Kidney (tissue), 14 donors: Measurements from ENCODE around the gene OR11G2. TPM values are rescaled to one million over a fixed set of nuclear protein-coding genes. Genes with fewer than 3 reads are reported as not detected.
"Not testable (repeated sequence)": the region's sequence is repeated elsewhere in the genome, so short reads cannot be mapped to it uniquely, and the experiment has no call there.

Source experiments
- DNase-seq, 5 donors: peaks; one replicate each; pipeline ENCODE4 v3.0.0-alpha.2; 2013 to 2020
- FAIRE-seq: peaks from 2 replicates; lab custom pipeline; 2012; peaks lifted over from hg19 to GRCh38; lab: Jason Lieb, UNC
- H3K27ac ChIP-seq, 2 donors: one replicate each; pipeline ENCODE4 v1.7.0; 2013; ENCODE audit warnings: low read depth in 2 of 2, low read length in 2 of 2, inconsistent platforms in 1 of 2
- H3K27me3 ChIP-seq: one replicate; pipeline ENCODE4 v1.7.1; 2013; ENCODE audit warnings: low read length, inconsistent platforms; ENCODE audit not compliant: control insufficient read depth, insufficient read depth
- H3K36me3 ChIP-seq, 3 donors: one replicate each; pipeline versions ENCODE4 v1.7.0 to v1.7.1; 2013; ENCODE audit warnings: low read length in 3 of 3, control low read depth in 1 of 3, inconsistent platforms in 1 of 3; ENCODE audit not compliant: insufficient read depth in 3 of 3, control insufficient read depth in 2 of 3
- H3K4me1 ChIP-seq, 3 donors: one replicate each; pipeline versions ENCODE4 v1.7.0 to v1.7.1; 2013; ENCODE audit warnings: low read length in 3 of 3, inconsistent platforms in 1 of 3, low read depth in 1 of 3; ENCODE audit not compliant: control insufficient read depth in 2 of 3, insufficient read depth in 2 of 3
- H3K4me3 ChIP-seq, 3 donors: one replicate each; pipeline versions ENCODE4 v1.7.0 to v1.8.1; 2013; ENCODE audit warnings: low read length in 3 of 3, control low read depth in 1 of 3, inconsistent platforms in 1 of 3
- H3K9ac ChIP-seq, 3 donors: one replicate each; pipeline versions ENCODE4 v1.7.0 to v1.7.1; 2013; ENCODE audit warnings: low read length in 3 of 3, control low read depth in 1 of 3, inconsistent platforms in 1 of 3
- H3K9me3 ChIP-seq, 3 donors: one replicate each; pipeline versions ENCODE4 v1.7.0 to v1.7.1; 2013; ENCODE audit warnings: low read length in 3 of 3, control low read depth in 1 of 3, inconsistent platforms in 1 of 3; ENCODE audit not compliant: control insufficient read depth in 2 of 3, insufficient read depth in 1 of 3
- CTCF ChIP-seq: IDR thresholded peaks from 3 replicates; pipeline ENCODE4 v1.5.1; 2012; ENCODE audit warnings: mild to moderate bottlenecking, moderate library complexity, borderline replicate concordance; ENCODE audit not compliant: insufficient read depth; ENCODE audit errors: extremely low read depth
- intact Hi-C: fragments of 100-400 bp; cut with DNase I; formaldehyde crosslinking; loops from one replicate; pipeline ENCODE4 v1.11.1; 2022
- polyA plus RNA-seq: library from polyadenylated mRNA; stranded (reverse); fragments of 350-450 nt; fragmentation: Illumina TruSeq; extraction: RNeasy Lipid Tissue Mini Kit (QIAGEN cat#74804); gene quantifications from one replicate; pipeline ENCODE4 v1.2.3, GENCODE V29; 2014; ENCODE audit warnings: low read depth, low replicate concordance; ENCODE audit not compliant: insufficient read depth
- total RNA-seq: library from RNA; stranded (reverse); fragmentation: NEBNext Ultra II Directional; extraction: Animal tissue kit (Norgen Biotek cat#: 25700); gene quantifications from one replicate; pipeline ENCODE4 v1.2.1, GENCODE V29; 2021
- donor health status: control.
- donor health status: control.
- donor health status: control.
- donor health status: control.
- donor health status: control.
- donor health status: DM: yes; HTN: yes; CAD: no.
- donor health status: Normal renal cell carcinoma (clear cell type).

OR11G2 gene
- total and polyA plus RNA-seq, 2 donors from 2014 or later = not detected

DNA sequence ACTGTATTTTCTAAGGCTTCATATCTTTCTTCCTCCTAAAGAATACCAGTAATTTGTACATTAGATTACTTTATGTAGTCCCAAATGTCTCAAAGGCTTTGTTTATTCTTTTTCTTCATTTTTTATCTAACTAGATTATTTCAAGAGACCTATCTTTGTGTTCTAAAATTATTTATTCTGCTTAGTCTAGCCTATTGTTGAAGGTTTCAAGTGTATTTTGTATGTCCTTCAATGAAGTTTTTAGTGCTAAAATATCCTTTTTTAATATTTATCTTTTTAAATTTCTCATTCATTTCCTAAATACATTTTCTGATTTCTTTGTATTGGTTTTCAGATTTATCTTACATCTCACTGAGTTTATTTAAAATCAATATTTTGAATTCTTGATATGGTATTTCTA lies 26.2 kb upstream of the OR11G2 start:
- Histone ChIP-seq H3K4me3 (no peak overlapping the region), H3K27me3 (no peaks in the 10 kb centered on the region), H3K9me3 (peaks cover 0 to 12% (median 3%) of the 10 kb centered on the region in 3 donors), H3K27ac (no peak overlapping the region), H3K4me1 (no peaks in the 10 kb centered on the region), H3K9ac (no peak overlapping the region), H3K36me3 (no peaks in the 10 kb centered on the region)
- intact Hi-C loops = no loop called here
- TF ChIP-seq CTCF = no peak
- no peak for DNase-seq
- FAIRE-seq = peak; percentile 6

- Histone ChIP-seq H3K27me3 (no peaks in the 10 kb centered on the region), H3K36me3 (no peaks in the 10 kb centered on the region), H3K4me3 (no peak overlapping the region), H3K27ac (no peak overlapping the region), H3K4me1 (no peaks in the 10 kb centered on the region), H3K9ac (no peak overlapping the region), H3K9me3 (peaks cover 0 to 12% (median 3%) of the 10 kb centered on the region in 3 donors)
- DNase-seq (no peak), FAIRE-seq (no peak)
- no peak for TF ChIP-seq CTCF
- intact Hi-C loops = no loop called here
These were observed 23.6 kb upstream of the OR11G2 start for GRCh38 chr14:20167091-20167490.

DNA sequence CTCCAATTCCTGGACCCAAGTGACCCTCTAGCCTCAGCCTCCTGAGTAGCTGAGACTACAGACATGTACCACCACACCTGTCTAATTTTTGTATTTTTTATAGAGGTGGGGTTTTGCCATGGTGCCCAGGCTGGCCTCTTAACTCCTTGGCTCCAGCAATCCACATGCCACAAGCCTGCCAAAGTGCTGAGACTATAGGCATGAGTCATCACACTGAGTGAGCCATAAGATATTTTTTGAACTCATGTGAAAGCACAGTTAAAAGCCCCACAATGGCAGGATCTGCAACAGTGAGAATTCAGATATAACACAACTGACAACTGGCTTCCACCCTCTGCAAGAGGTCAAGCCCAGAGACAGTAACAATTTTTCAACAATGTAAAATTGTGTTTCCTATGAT lies 20.8 kb upstream of the OR11G2 start:
- FAIRE-seq, H3K27ac ChIP-seq, H3K4me1 ChIP-seq, DNase-seq, H3K36me3 ChIP-seq, H3K9ac ChIP-seq, H3K27me3 ChIP-seq, H3K9me3 ChIP-seq, H3K4me3 ChIP-seq, intact Hi-C loops: not testable (repeated sequence)

GRCh38 chr14:20174205-20174604 lies 16.5 kb upstream of the OR11G2 start:
- H3K27me3 ChIP-seq, H3K4me3 ChIP-seq, H3K36me3 ChIP-seq, DNase-seq, H3K9me3 ChIP-seq, FAIRE-seq, H3K27ac ChIP-seq, H3K9ac ChIP-seq, H3K4me1 ChIP-seq, intact Hi-C loops: not testable (repeated sequence)

GRCh38 chr14:20176330-20176729 lies 14.4 kb upstream of the OR11G2 start:
- Histone ChIP-seq H3K27me3 (no peaks in the 10 kb centered on the region), H3K4me3 (no peak overlapping the region), H3K4me1 (no peaks in the 10 kb centered on the region), H3K9me3 (no peaks in the 10 kb centered on the region), H3K27ac (no peak overlapping the region), H3K9ac (no peak overlapping the region), H3K36me3 (no peaks in the 10 kb centered on the region)
- TF ChIP-seq CTCF = no peak
- DNase-seq = no peak
- FAIRE-seq = no peak
- intact Hi-C loops = no loop called here
